Heart right ventricle (tissue), 16 donors: ENCODE results near the gene DNER. TPM values are rescaled to one million over a fixed set of nuclear protein-coding genes. Genes with fewer than 3 reads are reported as not detected.

ENCODE experiments used
- ATAC-seq, 8 donors: fragments of 200-7000 bp; cut with Tn5 transposase; one replicate each; pipeline ENCODE4 v1.9.1; 2020; ENCODE audit warnings: mild to moderate bottlenecking in 8 of 8, moderate library complexity in 8 of 8, moderate number of reproducible peaks in 1 of 8
- DNase-seq, 2 donors: peaks; one replicate each; pipeline ENCODE4 v3.0.0-alpha.2; 2020
- H3K27ac ChIP-seq, 10 donors: fragments of 200-600 bp; sonication (generic) in 2 of 10; one replicate each; pipeline versions ENCODE4 v1.5.0 to v1.8.0; 2020 to 2022; ENCODE audit warnings: mild to moderate bottlenecking in 3 of 10
- H3K27me3 ChIP-seq, 7 donors: fragments of 200-600 bp; one replicate each; pipeline ENCODE4 v1.8.0; 2021 to 2022; ENCODE audit warnings: mild to moderate bottlenecking in 2 of 7
- H3K36me3 ChIP-seq, 9 donors: fragments of 200-600 bp; sonication (generic) in 1 of 9; one replicate each; pipeline versions ENCODE4 v1.5.0 to v1.8.0; 2020 to 2022; ENCODE audit warnings: mild to moderate bottlenecking in 2 of 9
- H3K4me1 ChIP-seq, 9 donors: fragments of 200-600 bp; sonication (generic) in 1 of 9; one replicate each; pipeline versions ENCODE4 v1.5.0 to v1.8.0; 2020 to 2022; ENCODE audit warnings: mild to moderate bottlenecking in 4 of 9
- H3K4me3 ChIP-seq, 10 donors: fragments of 200-600 bp; sonication (generic) in 2 of 10; one replicate each; pipeline versions ENCODE4 v1.5.0 to v1.8.0; 2020 to 2022; ENCODE audit warnings: mild to moderate bottlenecking in 7 of 10, moderate library complexity in 2 of 10
- H3K9me3 ChIP-seq, 11 donors: fragments of 200-600 bp in 10 of 11; sonication (generic) in 2 of 11; one replicate each; pipeline versions ENCODE4 v1.5.0 to v1.8.0; 2013 to 2022; ENCODE audit warnings: mild to moderate bottlenecking in 2 of 11, control low read depth in 1 of 11, moderate library complexity in 1 of 11
- CTCF ChIP-seq, 9 donors: fragments of 200-600 bp; sonication (generic) in 2 of 9; IDR thresholded peaks; one replicate each; pipeline versions ENCODE4 v1.5.0 to v1.8.0; 2021 to 2022; ENCODE audit warnings: antibody characterized with exemption in 9 of 9, mild to moderate bottlenecking in 5 of 9, moderate library complexity in 1 of 9
- WGBS, 2 donors: extraction: QIAGEN DNeasy Blood & Tissue Kit; methylation state at CpG; one replicate each; pipeline ENCODE4 v1.1.7; 2013; ENCODE audit warnings: inconsistent platforms in 1 of 2; 5-methylcytosine and 5-hydroxymethylcytosine counted together
- intact Hi-C, 10 donors: fragments of 100-400 bp; cut with DNase I; formaldehyde crosslinking; loops; one replicate each; pipeline versions ENCODE4 v1.11.1 to v1.14.2; 2022
- polyA plus RNA-seq, 2 donors: library from polyadenylated mRNA; stranded (reverse); fragments of 200-250 nt; gene quantifications; one replicate each; pipeline ENCODE4 v1.2.3, GENCODE V29; 2013
- total RNA-seq, 10 donors: library from RNA; stranded (reverse); fragmentation: NEBNext Ultra II Directional in 3 of 10; extraction: Animal tissue kit (Norgen Biotek cat#: 25700) in 3 of 10; gene quantifications; one replicate each; pipeline versions ENCODE4 v1.2.1 to v1.2.4, GENCODE V29; 2021 to 2023
- donor health status: Arrhythmogenic right ventricular cardiomyopathy.
- donor health status: ischemic (EF 13 %, LVEDD 7.1; RV severe dilation, severe dysfunction).
- donor health status: healthy with polysubstance abuse.
- donor health status: DM: no; HTN: yes; CAD: no.
- donor health status: DM: no; HTN: no; CAD: no.
- donor health status: ischemic (EF 25% LVEDD 6.9; RV normal size, moderate dysfunction).
- donor health status: ischemic (EF 25% LVEDD 5.7; RV mildly dilated, moderate dysfunction).
- donor health status: healthy.
- donor health status: DM: yes; HTN: yes; CAD: no.
- donor health status: Ischemic cardiomyopathy.
- donor health status: ischemic (EF 35%, LVEDD 5.7; RV mildly dilated, moderate dysfunction).
- donor health status: nonischemic (EF 11% LVEDD 7.7; RV severe dilation, severe dysfunction).
- donor health status: DM: yes; HTN: yes; CAD: no.
- donor health status: PGD.
- donor health status: ischemic (EF 29% LVEDD 5.4; RV normal size, mild dysfunction).
- donor health status: nonischemic (EF 23%, LVEDD 6.1; RV moderate dilation, normal function).

Gene DNER
- total and polyA plus RNA-seq, 12 donors = 0.13 to 1.8 (median 0.69) TPM; not detected in 2

DNA sequence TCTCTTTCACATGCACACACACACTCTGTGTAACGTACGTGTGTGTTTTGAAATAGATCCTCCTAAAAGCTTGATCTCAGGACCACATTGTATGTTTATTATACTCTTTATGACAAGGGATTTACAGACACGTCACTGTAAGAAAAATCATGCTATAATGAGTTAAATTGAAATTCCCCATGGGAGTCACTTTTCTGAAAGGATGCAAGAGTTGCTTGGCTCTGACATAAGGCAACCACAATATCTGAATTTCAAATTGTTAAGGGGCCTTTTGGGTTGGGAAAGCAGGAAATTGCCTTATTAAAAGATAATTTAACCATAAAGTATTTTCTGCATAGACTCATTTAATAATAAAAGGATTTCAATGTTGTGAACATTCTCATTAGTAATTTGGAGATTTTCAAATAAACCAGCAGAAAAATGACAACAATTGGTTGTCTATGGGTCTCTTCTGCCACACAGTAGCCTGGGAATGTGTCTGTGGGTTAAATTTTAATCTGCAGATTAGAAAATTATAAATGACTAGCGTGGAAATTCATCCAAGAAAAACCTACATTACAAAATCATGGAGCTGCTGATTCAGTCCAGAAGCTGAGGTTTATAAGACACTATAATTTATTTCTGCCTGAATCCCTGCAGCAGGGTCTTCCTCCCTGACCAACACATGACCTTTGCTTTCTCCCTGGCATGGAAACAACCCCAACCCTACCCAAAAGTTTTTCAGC, 367.4 kb downstream of the DNER start:
- DNase-seq (no peak), ATAC-seq (no peak)
- intact Hi-C loops = loop anchor here in 3 of 10 donors (10.0 kb wide), 1 partner anchor 238 kb away; no protein-coding TSS in a partner anchor
- Histone ChIP-seq H3K27ac (peak overlapping the region in 1 of 10 donors; percentile 12), H3K4me1 (no peaks in the 10 kb centered on the region), H3K36me3 (no peaks in the 10 kb centered on the region), H3K27me3 (peaks cover 0 to 2% (median 0%) of the 10 kb centered on the region in 7 donors), H3K4me3 (no peak overlapping the region), H3K9me3 (peaks cover 0 to 25% (median 0%) of the 10 kb centered on the region in 11 donors)
- 68 to 70% methylated on average over 4 of the region's 4 CpGs for WGBS, 2 donors
- TF ChIP-seq CTCF (IDR thresholded peaks at IDR 0.05) = no peak

- intact Hi-C loops = loop anchor here in 5 of 10 donors (5.0 to 10.0 kb wide), 2 partner anchors 240 to 242 kb away; no protein-coding TSS in a partner anchor
- ATAC-seq = no peak
- no peaks in the 10 kb centered on the region for H3K36me3 ChIP-seq
These were observed 369.4 kb downstream of the DNER start for GRCh38 chr2:229344955-229345354.

GRCh38 chr2:229344151-229344551, 370.2 kb downstream of the DNER start:
- H3K9me3 ChIP-seq = peaks cover 0 to 7% (median 0%) of the 10 kb centered on the region in 11 donors
- 70 to 78% methylated on average over 6 of the region's 6 CpGs for WGBS, 2 donors
- H3K36me3 ChIP-seq = no peaks in the 10 kb centered on the region
- DNase-seq (no peak), ATAC-seq (no peak)
- H3K4me3 ChIP-seq = no peak overlapping the region
- intact Hi-C loops = loop anchor here in 5 of 10 donors (5.0 to 10.0 kb wide), 2 partner anchors 241 to 243 kb away; no protein-coding TSS in a partner anchor
- no peak overlapping the region for H3K27ac ChIP-seq
- peaks cover 0 to 2% (median 0%) of the 10 kb centered on the region in 7 donors for H3K27me3 ChIP-seq
- TF ChIP-seq CTCF (IDR thresholded peaks at IDR 0.05) = no peak
- peaks cover 0 to 7% (median 0%) of the 10 kb centered on the region in 9 donors for H3K4me1 ChIP-seq

More at GRCh38 chr2:229344955-229345354, 369.4 kb downstream of the DNER start:
- TF ChIP-seq CTCF (IDR thresholded peaks at IDR 0.05) = no peak
- Histone ChIP-seq H3K4me3 (no peak overlapping the region), H3K9me3 (peaks cover 0 to 15% (median 0%) of the 10 kb centered on the region in 11 donors), H3K27me3 (peaks cover 0 to 2% (median 0%) of the 10 kb centered on the region in 7 donors), H3K4me1 (peaks cover 0 to 6% (median 0%) of the 10 kb centered on the region in 9 donors), H3K27ac (no peak overlapping the region)
- DNase-seq = no peak
- whole genome bisulfite sequencing, 2 donors = 82 to 83% methylated on average over 4 of the region's 4 CpGs

- TF ChIP-seq CTCF (IDR thresholded peaks at IDR 0.05) = no peak
- Histone ChIP-seq H3K9me3 (peaks cover 0 to 4% (median 0%) of the 10 kb centered on the region in 11 donors), H3K27me3 (peaks cover 0 to 6% (median 0%) of the 10 kb centered on the region in 7 donors), H3K4me1 (peaks cover 0 to 7% (median 0%) of the 10 kb centered on the region in 9 donors), H3K36me3 (no peaks in the 10 kb centered on the region), H3K27ac (no peak overlapping the region), H3K4me3 (no peak overlapping the region)
- no peak for ATAC-seq
- DNase-seq = no peak
- intact Hi-C loops = loop anchor here in 5 of 10 donors (5.0 to 10.0 kb wide), 2 partner anchors 241 to 244 kb away; no protein-coding TSS in a partner anchor
- WGBS, 2 donors = 88 to 89% methylated on average over 3 of the region's 3 CpGs
These were observed 370.7 kb downstream of the DNER start for GRCh38 chr2:229343661-229344060.
